Measurements from ENCODE around the gene CHRNB1.

Gene CHRNB1

DNA sequence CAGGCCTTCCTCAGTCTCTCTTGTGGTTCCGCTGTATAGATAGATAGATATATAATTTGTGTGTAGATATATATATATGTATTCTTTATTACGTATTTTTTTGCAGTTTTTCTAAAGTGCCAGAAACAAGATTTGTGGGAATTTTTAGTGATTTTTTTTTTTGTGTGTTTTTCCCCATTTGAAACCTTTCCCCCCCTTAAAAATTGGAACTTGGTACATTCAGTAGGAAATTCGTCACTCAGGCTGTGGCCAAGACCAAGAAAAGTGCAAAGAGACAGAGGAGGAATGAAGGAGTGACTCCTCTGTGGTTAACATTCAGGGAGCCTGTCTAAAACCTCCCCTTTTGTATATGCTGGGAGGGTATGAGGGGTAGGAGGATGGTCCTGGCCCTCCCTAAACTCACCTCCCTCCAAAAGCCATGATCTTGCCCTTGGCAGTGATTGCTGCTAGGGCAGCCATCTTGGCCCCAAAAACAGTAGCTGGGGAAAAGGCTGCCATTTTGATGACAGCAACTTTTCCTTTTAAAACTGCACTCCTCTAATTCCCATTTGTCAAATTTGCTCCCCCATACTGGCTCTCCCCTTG is 15.2 kb downstream of the CHRNB1 start:
- no peak for DNase-seq
- Mint-ChIP-seq H3K27me3 (ENCODE audit: low read depth, poor library complexity) (no peaks in the 10 kb centered on the region), H3K4me3 (no peak overlapping the region), H3K9me3 (no peaks in the 10 kb centered on the region), H3K36me3 (ENCODE audit: low read depth) (peaks cover 19% of the 10 kb centered on the region), H3K4me1 (peaks cover 18% of the 10 kb centered on the region), H3K27ac (peak overlapping the region; percentile 91)
- TF ChIP-seq, protein P1, sequence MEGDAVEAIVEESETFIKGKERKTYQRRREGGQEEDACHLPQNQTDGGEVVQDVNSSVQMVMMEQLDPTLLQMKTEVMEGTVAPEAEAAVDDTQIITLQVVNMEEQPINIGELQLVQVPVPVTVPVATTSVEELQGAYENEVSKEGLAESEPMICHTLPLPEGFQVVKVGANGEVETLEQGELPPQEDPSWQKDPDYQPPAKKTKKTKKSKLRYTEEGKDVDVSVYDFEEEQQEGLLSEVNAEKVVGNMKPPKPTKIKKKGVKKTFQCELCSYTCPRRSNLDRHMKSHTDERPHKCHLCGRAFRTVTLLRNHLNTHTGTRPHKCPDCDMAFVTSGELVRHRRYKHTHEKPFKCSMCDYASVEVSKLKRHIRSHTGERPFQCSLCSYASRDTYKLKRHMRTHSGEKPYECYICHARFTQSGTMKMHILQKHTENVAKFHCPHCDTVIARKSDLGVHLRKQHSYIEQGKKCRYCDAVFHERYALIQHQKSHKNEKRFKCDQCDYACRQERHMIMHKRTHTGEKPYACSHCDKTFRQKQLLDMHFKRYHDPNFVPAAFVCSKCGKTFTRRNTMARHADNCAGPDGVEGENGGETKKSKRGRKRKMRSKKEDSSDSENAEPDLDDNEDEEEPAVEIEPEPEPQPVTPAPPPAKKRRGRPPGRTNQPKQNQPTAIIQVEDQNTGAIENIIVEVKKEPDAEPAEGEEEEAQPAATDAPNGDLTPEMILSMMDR (IDR thresholded peaks at IDR 0.05), result no peak

DNA sequence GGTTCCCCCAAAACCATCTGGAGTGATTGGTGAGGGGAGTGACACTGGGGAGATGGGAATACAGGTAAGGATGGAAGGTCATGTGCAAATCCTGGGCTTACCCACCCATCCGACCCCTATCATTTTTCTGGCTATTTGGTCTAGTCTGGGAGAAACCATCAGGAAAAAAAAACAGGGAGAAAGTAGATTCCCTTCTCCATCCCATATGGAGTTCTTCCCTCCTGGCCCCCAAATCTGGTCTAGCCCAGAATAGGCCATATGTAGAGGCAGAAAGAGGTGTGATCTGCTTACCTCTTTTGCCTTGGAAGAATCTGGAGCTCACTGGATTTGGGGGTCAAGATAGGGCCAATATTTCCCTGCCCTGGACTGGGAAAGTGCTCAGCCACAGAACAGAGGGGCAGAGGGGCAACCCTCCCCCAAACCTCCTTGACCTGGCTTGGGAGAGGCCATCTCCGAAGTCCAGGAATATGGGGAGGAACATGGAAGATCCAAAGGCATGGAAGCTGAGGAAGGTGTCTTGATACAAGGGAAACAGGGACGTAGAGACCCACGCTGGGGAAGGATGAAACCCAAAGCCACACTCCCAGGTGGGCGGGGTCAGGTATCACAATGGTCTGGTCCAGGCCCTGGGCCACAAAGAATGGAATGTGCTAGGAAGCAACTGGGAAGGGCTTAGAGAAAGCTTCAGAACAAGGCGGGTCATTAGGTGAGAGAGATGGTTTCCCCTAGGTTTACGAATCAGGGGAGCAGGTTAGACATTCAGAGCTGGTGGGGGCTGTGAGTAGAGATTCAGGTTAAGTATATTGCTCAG is 16.2 kb downstream of the CHRNB1 start:
- no peaks in the 10 kb centered on the region for H3K9me3 Mint-ChIP-seq
- no peak overlapping the region for H3K4me3 Mint-ChIP-seq
- no peak for DNase-seq
- H3K36me3 Mint-ChIP-seq (ENCODE audit: low read depth), result peaks cover 18% of the 10 kb centered on the region
- TF ChIP-seq, protein P1 (IDR thresholded peaks at IDR 0.05), result no peak
- H3K27ac Mint-ChIP-seq, result no peak overlapping the region
- H3K27me3 Mint-ChIP-seq (ENCODE audit: low read depth, poor library complexity), result no peaks in the 10 kb centered on the region
- peaks cover 16% of the 10 kb centered on the region for H3K4me1 Mint-ChIP-seq

DNA sequence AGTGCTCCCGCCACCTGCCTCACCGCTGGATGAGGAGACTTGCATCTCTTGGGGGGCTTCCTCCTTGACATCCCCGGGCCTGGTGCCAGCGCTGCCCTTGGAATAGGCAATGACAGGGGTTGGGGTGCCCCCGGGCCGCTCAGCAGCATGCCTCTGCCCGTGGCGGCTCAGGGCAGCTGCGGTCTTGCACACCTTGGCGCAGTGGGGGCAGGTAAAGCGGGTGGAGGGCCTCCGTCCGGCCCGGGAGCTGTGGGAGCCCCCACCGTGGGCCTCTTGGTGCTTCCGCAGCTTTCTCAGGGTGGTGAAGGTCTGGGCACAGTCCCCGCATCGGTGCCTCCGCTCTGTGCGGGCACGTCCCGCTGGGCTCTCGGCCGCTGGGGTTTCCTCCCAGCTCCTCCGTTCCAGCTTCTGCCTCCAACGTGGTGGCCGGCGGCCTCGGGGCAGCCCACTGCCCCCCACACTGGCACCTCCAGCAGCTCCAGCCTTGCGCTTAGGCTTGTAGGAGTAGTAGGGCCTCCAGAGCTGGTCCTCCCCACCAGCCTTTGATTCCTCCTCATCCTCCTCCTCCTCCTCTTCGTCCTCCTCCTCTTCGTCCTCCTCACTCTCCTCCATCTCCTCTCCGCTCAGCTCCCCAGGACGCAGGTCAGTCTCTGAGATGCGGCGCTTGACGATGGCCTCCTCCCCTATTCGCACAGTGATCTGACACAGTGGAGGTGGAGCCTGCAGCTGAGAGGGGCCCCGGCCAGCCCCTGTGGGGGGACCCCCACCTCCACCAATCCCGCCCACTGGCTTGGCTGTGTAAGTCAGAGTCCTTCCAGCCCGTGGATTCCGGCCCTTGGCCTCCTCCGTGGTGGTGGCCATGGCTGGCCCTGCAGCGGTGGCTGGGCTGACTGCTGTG is 17.9 kb downstream of the CHRNB1 start:
- Mint-ChIP-seq H3K36me3 (ENCODE audit: low read depth) (peaks cover 22% of the 10 kb centered on the region), H3K27me3 (ENCODE audit: low read depth, poor library complexity) (no peaks in the 10 kb centered on the region), H3K4me3 (no peak overlapping the region), H3K9me3 (no peaks in the 10 kb centered on the region), H3K4me1 (peaks cover 29% of the 10 kb centered on the region), H3K27ac (no peak overlapping the region)
- TF ChIP-seq, protein P1 (IDR thresholded peaks at IDR 0.05), result no peak
- no peak for DNase-seq

DNA sequence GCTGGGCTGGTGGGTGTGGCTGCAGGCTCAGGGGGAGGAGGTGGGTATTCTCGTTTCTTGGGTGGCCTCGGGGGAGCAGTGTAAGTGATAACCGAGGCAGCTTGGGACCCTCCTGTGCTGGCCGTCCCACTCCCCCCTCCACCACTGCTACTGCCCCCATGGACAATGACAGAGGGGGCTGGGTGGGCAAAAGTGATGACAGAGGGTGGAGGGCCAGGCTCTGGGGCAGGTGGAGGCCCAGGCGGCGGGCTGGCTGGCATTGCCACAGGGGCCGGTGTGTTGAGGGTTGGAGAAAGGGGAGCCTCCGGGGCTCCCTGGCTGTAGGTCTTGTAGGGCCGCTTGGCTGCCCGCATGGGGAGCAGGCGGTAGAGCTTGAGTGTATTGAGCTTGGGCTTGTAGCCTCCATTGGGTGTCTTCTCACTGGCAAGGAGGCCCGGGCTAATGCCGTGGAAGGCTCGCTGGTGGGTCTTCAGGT is 18.5 kb downstream of the CHRNB1 start:
- no peaks in the 10 kb centered on the region for H3K9me3 Mint-ChIP-seq
- H3K27me3 Mint-ChIP-seq (ENCODE audit: low read depth, poor library complexity), result no peaks in the 10 kb centered on the region

DNA sequence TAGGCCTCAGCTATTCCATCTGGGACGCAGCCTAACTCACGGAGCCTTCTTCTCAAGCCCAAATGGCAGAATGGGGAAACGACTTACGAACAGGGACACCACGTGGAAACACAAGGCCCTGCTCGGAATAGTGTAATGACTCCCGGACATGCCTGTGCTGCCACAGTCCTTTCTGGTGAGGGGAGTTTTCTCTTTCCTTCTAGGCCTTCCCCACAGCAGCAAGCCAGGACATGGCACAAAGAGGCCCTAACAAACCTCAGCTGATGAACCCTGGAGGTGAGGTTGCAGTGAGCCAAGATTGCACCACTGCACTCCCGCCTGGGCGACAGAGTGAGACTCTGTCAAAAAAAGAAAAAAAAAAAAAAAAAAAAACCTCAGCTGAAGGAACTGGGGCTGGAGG is 19.2 kb downstream of the CHRNB1 start:
- no peaks in the 10 kb centered on the region for H3K9me3 Mint-ChIP-seq

More for the DNA sequence above, 18.5 kb downstream of the CHRNB1 start:
- TF ChIP-seq, protein P1 (IDR thresholded peaks at IDR 0.05), result no peak
- DNase-seq, result no peak
- no peak overlapping the region for H3K4me3 Mint-ChIP-seq
- peaks cover 36% of the 10 kb centered on the region for H3K4me1 Mint-ChIP-seq
- H3K36me3 Mint-ChIP-seq (ENCODE audit: low read depth), result peaks cover 22% of the 10 kb centered on the region
- H3K27ac Mint-ChIP-seq, result no peak overlapping the region

More for the DNA sequence above, 19.2 kb downstream of the CHRNB1 start:
- TF ChIP-seq, protein P1 (IDR thresholded peaks at IDR 0.05), result no peak
- Mint-ChIP-seq H3K4me1 (peaks cover 43% of the 10 kb centered on the region), H3K27ac (peak overlapping the region; percentile 83), H3K4me3 (no peak overlapping the region), H3K36me3 (ENCODE audit: low read depth) (peaks cover 22% of the 10 kb centered on the region), H3K27me3 (ENCODE audit: low read depth, poor library complexity) (peaks cover 2% of the 10 kb centered on the region)
- no peak for DNase-seq

All from nephron progenitor cell (in vitro differentiated cells).